HG02973 (cell line): ENCODE results near the gene PRAME.
"Not testable (repeated sequence)": the region's sequence is repeated elsewhere in the genome, so short reads cannot be mapped to it uniquely, and the experiment has no call there.

Source experiments
- ATAC-seq: cut with Tn5 transposase; IDR thresholded peaks from one replicate; pipeline ENCODE4 v1.9.1; 2021; ENCODE audit warnings: moderate library complexity; ENCODE audit not compliant: unreplicated experiment

PRAME gene, protein sequence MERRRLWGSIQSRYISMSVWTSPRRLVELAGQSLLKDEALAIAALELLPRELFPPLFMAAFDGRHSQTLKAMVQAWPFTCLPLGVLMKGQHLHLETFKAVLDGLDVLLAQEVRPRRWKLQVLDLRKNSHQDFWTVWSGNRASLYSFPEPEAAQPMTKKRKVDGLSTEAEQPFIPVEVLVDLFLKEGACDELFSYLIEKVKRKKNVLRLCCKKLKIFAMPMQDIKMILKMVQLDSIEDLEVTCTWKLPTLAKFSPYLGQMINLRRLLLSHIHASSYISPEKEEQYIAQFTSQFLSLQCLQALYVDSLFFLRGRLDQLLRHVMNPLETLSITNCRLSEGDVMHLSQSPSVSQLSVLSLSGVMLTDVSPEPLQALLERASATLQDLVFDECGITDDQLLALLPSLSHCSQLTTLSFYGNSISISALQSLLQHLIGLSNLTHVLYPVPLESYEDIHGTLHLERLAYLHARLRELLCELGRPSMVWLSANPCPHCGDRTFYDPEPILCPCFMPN

DNA sequence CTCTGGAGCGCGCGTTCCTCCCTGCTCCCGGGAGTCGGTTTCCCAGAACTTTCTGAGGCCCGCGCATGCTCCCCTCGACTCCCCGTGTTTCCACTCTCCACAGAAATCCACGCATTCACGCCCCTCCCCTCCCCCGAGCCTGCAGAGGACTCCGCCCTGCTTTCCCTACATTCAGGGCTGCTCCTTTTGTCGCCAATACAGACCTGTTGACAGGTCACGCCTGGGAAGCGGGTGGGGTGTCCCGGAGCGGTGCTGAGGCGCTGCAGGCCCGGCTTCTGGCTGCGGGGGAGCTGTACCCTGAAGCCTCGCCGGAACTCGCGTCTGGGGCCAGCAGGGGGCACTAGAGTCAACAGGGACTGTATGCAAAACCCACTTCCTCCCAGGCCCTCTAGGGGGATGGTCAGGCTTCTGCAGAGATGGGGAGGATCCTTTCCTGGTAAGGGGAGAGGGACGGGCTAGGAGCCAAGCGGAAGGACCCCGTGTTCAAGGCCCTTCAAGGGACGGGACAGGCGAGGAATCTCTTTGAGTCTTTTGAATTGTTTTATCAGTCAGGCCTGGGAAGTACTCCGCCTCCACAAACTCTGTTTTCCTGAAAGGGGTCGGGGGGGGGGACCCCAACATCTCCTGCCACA, at the start of gene PRAME:
Gene PRAME (minus strand): TSS at position 294 of the 632 bp plus-strand sequence. CDS start 2,433 bp downstream, outside the sequence.
- no peak for ATAC-seq

DNA sequence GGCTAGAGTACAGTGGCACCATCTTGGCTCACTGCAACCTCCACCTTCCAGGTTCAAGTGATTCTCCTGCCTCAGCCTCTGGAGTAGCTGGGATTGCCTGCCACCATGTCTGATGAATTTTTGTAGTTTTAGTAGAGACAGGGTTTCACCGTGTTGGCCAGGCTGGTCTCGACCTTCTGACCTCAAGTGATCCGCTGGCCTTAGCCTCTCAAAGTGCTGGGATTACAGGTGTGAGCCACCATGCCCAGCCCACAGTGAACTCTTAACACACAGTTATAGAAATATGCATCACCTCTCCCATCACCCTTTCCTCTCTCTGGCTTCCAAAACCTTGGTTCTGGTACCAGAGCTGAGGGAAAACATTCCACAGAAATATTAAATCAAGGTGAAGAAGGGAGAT, 49.0 kb upstream of the PRAME start:
- ATAC-seq = not testable (repeated sequence)

DNA sequence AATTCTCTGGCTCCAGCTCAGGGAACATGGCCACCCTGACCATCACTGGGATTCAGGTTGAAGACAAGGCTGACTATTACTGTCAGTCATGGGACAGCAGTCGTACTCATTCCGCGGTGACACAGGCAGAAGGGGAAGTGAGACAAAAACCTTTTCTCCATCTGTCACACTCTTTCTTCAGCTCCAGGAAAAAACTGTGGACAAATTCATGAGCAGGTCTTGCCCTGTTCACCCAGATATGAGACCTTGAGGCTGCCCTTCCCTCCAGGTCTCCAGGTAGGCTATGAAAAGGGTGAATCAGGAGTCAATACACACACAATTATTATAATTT, 46.0 kb upstream of the PRAME start:
- no peak for ATAC-seq

DNA sequence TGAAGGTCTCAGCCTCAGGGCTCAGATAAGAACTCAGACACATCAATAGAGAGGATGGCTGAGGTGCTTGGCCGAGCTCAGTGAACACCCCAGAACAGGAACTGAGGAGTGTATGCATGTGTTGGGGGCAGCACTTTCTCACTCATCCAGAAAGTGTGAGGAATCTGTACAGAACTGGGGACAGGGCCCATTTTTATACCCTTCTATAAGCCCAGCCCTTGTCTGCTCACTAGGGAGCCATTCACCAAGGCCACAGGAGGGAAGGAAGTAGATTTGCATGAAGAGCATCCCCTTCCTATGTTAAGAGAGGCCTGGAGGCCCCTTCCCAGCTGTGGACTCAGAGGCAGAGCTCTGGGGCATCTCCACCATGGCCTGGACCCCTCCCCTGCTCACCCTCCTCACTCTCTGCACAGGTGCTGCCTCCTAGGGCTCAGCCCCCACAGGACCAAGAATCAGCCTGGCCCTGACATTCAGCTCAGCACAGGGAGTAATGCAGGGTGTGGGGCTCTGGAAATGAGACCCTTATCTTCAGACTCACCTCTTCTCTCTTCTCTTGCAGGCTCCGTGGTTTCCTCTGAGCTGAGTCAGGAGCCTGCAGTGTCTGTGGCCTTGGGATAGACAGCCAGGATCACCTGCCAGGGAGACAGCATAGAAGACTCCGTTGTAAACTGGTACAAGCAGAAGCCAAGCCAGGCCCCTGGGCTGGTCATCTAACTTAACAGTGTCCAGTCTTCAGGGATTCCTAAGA, 45.4 kb upstream of the PRAME start:
- ATAC-seq = no peak

DNA sequence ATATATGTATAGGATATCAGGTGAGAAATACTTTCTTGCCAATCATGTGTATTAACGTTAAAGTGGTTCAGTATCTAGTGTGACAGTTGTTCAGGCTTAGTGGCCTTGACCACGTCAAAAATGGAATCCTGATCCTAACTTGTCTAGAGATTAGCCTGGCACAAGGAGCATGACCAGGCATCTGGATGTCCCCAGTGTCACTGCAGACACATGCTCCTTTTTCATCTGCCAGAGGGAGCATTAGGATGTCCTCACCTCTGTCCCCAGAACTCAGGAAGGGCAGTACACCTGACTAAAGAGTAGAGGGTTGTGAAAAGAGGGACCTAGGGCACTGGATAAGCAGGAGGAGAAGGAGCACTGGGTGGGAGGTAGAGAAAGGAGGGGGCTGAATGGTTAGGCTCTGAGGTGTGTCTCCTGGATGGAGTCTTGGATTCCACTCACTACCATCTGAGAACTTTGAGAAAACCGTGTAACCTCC, 44.4 kb upstream of the PRAME start:
- no peak for ATAC-seq

DNA sequence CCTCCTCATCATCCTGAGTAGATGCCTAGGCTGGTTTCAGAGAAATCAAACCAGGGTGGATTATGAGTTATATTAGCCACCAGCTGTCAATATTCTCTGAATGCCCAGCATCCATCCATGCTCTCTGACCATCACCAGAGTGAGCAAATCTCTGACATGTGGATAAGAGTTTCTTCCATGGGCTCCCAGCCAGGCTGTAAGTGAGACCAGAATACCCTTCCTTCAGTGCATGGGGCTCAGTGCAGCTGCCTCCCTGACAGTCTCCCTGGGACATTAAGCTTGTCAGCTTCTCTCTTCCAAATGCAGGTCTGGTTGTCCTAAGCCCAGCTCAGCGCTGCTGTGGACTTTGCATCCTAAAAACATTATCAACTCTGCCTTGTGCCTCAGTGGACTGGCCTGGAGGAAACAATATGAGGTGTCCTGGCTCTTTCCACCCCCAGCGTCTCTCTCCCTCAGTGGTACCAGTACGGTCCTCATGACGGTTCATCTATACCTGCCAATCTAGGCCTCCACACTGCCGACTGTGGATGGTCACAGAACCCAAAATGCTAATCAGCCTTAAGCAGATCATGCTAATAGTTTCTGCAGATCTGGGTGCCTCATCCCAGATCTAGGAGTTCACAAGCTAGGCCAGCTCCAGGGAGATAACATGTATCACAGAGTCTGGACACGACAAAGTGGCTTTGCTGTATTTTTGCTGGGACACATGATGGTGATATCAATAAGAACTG, 41.6 kb upstream of the PRAME start:
- ATAC-seq = no peak

DNA sequence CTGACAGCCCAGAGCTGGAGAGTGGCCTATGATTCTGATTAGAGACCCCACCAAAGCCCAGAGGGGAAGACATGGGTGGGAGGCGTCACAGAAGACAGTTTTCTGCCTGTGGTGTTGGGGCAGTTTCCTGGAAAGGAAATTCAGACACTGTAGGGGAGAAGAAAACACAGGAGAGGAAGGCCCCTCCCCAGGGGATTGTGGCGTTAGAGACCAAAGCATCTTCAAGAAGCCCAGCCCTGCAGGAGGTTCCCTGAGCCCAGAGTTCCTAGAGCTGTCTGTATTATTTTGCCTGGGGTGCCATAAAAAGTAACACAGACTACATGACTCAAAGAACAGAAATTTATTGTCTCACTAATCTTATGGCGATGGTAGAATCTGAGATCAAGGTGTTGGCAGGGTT, 40.2 kb upstream of the PRAME start:
- no peak for ATAC-seq

DNA sequence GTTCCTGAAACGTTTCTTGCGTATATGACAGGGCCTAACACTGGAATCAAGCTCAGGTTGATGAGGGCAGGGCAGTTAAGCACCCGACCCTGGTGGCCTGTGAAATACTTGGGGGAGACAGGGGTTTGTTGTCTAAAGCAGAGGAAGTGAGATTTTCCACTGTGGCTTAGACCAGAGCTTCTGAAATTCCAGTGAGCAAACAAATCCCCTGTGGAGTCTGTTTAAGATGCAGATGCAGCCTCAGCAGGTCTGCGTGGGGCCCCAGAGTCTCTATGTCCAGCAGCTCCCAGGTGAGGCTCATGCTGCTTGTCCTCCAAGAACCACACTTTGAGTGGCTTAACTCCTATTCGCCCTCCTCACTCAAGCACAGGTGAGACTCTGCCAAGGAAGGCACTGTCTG, 39.1 kb upstream of the PRAME start:
- ATAC-seq = no peak

DNA sequence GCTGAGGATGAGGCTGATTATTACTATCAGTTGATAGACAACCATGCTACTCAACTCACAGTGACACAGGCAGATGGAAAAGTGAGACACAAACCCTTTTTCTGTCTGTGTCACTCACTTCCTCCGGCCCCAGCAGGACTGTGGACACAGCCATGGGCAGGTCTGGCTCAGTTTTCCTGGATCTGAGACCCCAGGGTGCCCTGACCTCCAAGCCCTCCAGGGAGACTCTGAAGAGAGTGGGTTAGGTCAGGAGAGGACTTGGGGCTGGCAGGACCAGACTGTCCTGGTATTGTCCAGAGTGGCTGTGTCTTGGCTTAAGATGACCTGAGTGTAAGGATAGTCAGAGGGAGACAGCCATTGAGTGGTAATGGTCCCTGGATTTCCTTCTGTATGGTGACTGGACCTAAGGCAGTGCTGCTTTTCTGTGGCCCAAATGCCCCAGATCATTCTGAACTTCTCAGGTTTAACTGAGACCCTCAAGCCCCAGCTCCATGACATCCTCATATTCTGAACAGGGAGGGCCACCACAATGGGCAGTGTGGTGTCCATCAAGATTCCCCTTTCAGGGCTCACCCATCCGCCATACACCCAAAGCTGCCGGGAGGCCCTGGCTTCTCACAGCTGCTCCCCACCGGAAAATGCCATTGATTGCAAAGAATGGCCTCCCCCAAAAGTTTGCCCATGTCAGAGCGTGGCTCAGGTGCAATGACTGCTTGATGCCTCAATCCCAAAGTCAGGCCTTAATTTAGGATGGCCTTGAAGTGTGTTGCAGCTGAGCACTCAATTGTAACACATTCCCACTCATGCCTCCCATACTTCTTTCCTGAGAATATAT, 36.2 kb upstream of the PRAME start:
- ATAC-seq = no peak

DNA sequence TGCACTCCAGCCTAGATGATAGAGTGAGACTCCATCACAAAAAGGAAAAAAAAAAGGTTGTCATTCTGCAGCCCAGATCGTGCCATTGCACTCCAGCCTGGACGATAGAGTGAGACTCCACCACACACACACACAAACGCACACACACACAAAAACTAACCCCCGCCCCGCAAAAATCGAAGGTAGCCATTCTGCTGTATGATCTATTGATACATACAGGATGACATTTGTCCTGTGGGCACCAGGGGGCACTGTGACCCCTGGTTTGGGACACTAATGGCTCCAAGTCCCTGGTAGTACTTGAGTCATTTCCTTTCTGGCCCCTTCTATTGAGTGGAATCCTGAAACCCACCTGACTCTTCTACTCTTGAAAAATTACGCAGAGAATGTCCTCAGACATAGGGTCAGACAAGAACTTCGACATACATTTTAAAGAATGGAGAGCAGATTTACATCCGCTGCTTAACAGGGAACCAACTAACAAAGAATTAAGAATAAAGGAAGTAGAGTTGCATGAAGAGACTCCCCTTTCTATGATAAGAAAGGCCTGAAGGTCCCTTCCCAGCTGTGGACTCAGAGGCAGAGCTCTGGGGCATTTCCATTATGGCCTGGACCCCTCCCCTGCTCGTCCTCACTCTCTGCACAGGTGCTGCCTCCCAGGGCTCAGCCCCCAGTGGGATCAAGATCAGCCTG, 35.0 kb upstream of the PRAME start:
- no peak for ATAC-seq

DNA sequence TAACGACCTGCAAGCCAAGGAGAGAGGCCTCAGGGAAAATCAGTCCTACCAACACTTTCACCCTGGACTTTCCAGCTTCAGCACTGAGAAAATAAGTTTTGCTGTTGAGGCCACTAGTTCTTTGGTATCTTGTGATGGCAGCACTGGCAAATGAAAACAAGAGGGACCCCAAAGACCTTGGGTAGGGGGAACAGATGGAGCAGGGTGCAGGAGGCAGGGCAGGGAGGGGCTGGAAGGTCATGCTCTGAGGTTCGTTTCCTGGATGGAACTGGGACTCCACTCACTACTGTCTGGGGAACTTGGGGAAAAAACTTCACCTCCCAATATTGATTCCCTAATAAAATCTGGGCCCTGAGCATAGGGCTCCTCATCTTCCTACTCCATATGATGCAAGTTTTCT, 34.2 kb upstream of the PRAME start:
- ATAC-seq = no peak

DNA sequence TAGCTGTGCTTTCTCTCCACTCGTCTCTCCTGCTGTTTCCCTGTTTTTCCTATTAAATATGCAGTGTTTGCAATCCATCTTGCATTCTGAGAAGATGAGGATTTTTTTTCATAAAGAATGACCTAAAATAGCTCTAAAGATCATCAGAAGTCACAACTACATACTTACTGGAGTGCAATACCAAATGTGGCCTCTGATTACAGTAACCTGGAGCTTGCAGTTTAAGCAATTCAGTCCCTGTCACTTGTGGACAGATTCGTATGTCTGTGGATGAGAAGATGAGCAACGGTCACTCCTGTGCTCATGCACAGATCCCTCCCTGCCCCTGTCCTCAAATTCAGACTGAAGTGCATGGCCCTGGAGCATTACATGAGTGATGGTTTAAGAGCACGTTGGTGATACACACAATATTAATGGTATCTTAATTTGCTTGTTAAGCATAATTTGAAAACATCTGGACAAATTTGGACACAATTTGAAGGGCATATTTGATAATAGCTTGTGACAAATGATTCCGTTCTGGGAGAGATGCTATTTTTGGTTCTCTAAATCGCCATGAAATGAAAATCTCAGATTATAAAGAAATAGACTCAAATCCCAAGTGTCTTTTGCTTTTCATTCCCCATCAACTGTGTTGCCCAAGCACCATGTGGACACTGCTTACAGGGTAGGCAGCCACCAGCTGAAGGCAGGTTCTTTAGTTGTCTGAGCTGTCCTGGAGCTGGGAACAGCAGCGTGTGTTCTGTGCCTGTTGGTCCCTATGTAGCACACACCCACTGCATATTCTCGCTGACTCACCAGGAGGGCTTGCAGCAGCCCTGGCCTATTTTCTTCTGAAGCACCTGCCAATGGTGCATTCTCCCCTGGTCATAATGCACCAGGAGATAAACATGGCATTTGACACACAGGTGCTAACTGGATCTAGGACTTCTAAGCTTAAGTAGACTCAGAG, 32.6 kb upstream of the PRAME start:
- no peak for ATAC-seq

DNA sequence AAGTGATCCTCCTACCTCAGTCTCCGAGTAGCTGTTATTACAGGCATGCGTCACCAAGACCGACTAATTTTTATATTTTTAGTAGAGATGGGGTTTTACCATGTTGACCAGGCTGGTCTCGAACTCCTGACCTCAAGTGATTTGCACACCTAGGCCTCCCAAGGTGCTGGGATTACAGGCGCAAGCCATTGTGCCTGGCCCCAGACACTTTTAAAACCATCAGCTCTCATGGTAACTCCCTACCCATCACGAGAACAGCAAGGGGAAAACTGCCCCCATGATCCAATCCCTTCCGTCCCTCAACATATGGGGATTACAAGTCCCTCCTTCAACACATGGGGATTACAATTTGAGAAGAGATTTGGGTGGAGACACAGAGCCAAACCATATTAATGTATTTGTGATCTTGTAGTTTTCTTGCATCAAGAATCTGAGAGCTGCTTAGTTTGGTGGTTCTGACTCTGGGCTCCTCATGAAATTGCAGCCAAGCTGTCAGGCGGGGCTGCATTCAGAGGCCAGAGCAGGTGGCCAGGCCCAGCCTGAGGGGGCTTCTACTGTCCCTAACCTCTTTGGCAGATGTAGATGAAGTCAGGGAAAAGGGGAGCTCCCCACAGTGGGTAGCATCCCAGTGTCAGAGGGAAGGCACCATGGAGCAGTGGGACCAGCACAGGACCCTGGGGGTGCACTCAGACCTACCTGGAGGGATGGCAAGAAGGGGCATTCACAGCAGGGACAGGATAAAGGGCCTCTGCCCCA, 31.2 kb upstream of the PRAME start:
- ATAC-seq = no peak

DNA sequence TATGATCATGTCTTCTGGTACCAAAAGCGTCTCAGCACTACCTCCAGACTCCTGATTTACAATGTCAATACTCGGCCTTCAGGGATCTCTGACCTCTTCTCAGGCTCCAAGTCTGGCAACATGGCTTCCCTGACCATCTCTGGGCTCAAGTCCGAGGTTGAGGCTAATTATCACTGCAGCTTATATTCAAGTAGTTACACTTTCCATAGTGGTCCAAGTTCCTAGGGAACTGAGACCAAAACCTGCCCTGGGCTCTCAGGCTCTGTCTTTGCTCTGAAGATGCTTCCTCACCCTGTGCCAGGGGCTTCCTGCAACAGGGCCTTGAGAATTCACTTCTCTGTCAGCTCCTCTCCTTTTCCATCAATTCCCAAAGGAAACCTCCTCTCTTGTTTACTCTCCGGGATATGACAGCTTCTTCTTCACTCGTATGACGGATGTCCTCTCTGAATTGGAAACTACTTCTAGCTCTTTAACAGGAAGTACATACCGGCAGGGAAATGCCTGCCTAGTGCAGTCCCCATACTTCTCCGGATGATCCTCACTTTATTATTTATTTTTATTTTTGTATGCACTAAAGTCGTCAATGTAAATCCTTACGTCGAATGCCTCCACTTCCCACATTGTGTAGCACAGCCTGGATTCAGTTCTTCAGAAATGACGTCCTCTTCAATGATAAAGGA, 29.6 kb upstream of the PRAME start:
- ATAC-seq = no peak

DNA sequence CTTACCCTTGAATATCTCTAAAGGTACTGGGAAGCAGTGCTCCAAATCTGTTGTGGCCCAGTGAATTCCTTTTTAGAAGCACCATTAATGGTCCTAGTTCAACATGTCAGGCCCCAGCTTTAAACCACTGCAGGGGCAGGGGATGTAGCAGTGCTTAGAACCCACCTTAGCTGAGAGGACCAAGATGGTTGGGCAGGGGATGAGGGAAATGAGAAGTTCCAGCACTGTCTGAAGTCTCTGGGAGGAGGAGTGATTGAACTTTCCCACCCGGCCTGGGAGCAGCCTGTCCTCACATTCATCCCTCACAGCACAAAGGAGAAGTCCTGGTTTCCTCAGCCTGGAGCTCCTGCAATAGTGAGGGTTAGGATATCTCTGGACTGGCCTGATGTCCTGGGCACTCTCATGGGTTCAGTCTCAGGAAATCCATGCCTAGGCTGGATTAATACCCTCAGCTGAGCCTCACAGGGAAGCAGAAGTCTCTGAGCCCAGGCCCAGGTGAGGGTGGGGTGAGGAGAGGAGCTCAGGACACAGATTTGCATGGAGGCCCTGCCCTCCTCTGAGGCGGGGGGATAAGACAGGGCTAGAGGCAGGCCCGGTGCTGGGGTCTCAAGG, 28.6 kb upstream of the PRAME start:
- no peak for ATAC-seq

DNA sequence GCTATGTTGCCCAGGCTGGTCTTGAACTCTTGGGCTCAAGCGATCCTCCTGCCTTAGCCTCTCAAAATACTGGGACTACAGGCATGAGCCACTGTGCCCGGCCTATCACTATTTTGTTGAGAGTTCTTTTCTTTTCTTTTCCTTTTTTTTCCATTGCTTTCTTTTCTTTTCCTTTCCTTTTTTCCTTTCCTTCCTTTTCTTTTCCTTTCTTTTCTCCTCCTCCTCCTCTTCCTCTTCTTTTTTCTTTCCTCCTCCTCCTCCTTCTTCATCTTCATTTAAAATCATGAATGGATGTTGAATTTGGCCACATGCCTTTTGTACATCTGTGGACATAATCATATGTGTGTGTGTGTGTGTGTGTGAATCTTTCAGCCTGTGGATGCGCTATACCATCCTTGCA, 25.7 kb upstream of the PRAME start:
- no peak for ATAC-seq

DNA sequence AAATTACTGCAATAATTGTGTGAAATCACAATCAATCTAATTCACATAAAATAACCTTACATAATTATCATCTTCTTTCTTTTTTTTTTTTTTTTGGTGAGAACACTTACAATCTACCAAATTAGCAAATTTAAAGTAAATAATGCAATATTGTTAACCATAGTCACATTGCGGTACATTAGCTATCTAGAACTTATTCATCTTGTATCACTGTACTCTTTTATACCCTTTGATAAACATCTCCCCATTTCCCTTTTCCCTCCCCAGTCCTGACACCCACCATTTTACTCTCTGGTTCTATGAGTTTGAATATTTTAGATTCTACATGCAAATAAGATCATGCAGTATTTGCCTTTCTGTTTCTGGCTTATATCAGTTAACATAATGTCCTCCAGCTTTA, 24.0 kb upstream of the PRAME start:
- ATAC-seq = no peak
